HepG2 (cell line): Measurements from ENCODE around the gene TMF1.

ENCODE experiments used
- BRCA1 ChIP-seq: sonication (generic); formaldehyde crosslinking; IDR thresholded peaks from 2 replicates; pipeline ENCODE4 v1.4.0; 2020; ENCODE audit warnings: missing genetic modification reagents
- CHD2 ChIP-seq: IDR thresholded peaks from 2 replicates; pipeline ENCODE4 v1.6.1; 2011; ENCODE audit warnings: low read depth, low read length, improper control_type of control experiment
- CTCF ChIP-seq: sonication (generic); formaldehyde crosslinking; IDR thresholded peaks from 2 replicates; pipeline ENCODE4 v1.5.0; 2020; ENCODE audit warnings: mild to moderate bottlenecking, missing genetic modification reagents, moderate library complexity
- E2F1 ChIP-seq: sonication (generic); formaldehyde crosslinking; IDR thresholded peaks from 2 replicates; pipeline ENCODE4 v1.5.0; 2020; ENCODE audit warnings: missing genetic modification reagents
- REST ChIP-seq, 2 experiments: IDR thresholded peaks; 2 replicates each; pipeline ENCODE4 v1.6.1; 2011 to 2012; ENCODE audit warnings: low read length in 2 of 2, borderline replicate concordance in 1 of 2, low read depth in 1 of 2, mild to moderate bottlenecking in 1 of 2, moderate library complexity in 1 of 2
- ZKSCAN8 ChIP-seq: IDR thresholded peaks from 2 replicates; pipeline ENCODE4 v1.6.1; 2016; ENCODE audit warnings: borderline replicate concordance, missing genetic modification reagents, missing compliant biosample characterization
- ZNF558 ChIP-seq: sonication (generic); formaldehyde crosslinking; IDR thresholded peaks from 2 replicates; pipeline ENCODE4 v1.9.0; 2022; ENCODE audit warnings: mild to moderate bottlenecking, missing genetic modification reagents, borderline replicate concordance

- TF ChIP-seq ZKSCAN8 (no peak), CTCF (CRISPR knock-in tag) (no peak), ZNF558 (CRISPR knock-in tag) (no peak), E2F1 (CRISPR knock-in tag) (no peak), BRCA1 (CRISPR knock-in tag) (no peak), REST (IDR thresholded peaks at IDR 0.05; ENCODE audit: borderline replicate concordance in 1 of 2, low read depth in 1 of 2, low read length in 2 of 2) (no peak), CHD2 (no peak)
Observed at GRCh38 chr3:69044608-69045007, 7.5 kb downstream of the TMF1 start.
